HG03342 (cell line): ENCODE data around the gene ATN1.
"Not testable (repeated sequence)": the region's sequence is repeated elsewhere in the genome, so short reads cannot be mapped to it uniquely, and the experiment has no call there.

ENCODE experiments used
- ATAC-seq: cut with Tn5 transposase; IDR thresholded peaks from one replicate; pipeline ENCODE4 v1.9.1; 2021; ENCODE audit warnings: mild to moderate bottlenecking, moderate library complexity; ENCODE audit not compliant: unreplicated experiment

ATN1 gene

DNA sequence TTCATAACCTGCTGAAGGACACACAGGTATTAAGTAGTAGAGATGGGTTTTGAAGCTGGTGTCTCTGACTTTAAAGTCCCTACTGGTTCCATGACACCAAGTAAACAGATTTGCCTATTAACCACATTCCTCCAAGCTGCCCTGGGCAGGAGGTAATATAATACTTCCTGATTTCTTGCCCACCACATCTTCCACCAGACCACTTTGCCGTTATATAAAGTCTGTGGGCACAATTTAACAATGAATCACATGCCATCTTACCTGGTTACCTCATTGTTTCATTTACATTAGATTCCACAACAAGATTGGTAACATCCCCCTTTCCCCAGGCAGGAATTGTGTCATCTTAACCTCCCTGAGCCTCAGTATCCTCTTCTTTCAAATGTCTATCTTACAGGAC, 24.0 kb upstream of the ATN1 start:
- ATAC-seq: no peak

DNA sequence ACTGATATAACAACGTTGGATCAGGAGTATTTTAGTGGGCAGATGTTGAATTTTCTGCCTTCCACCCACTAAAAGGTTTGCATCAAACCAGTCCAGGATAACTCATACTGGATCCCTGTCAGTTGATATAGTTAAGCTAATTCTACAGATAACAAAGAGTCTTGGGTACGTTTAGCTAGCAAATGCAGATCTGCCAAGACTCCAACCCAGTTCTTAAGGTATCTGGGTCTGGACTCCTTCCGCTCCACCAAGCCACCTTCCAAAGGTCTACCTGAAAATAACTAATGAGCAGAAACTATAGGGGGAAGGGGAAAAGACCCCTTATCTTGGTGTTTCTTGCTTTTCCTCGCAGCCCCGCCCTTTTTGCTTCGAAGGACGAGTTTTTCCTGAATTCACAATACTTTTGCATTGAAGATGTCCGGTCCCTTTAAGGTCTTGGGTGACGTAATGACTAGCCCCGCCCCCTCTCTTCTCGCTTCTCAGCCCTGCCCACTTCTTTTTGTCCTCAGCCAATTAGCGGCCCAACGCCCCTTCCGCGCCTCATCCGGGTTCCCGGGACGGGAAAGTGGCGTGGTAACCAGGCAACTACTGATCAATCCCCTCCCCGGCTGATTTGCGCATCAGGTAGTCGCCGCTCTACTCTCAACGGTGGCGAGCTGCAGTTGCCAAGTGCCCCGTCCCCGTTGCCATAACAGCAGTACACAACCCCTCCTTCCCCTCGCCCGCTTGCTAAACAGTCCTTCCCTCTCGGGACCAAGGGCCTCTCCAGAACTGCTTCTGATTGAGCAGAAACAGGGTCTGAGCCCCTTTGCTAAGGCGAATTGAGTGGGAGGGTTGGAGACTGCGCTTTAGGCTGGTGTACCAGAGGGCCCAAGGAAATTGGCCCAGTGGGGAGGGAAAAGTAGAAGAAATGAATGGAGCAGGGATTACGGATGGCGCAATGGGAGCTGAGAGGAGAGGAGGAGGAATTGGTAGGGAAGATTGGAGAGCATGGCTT, 23.2 kb upstream of the ATN1 start, which contains the start of gene LRRC23:
Gene LRRC23 (plus strand): TSS at position 543 of the 997 bp plus-strand sequence. CDS start 812 bp downstream, outside the sequence.
- ATAC-seq: peak; percentile 89

DNA sequence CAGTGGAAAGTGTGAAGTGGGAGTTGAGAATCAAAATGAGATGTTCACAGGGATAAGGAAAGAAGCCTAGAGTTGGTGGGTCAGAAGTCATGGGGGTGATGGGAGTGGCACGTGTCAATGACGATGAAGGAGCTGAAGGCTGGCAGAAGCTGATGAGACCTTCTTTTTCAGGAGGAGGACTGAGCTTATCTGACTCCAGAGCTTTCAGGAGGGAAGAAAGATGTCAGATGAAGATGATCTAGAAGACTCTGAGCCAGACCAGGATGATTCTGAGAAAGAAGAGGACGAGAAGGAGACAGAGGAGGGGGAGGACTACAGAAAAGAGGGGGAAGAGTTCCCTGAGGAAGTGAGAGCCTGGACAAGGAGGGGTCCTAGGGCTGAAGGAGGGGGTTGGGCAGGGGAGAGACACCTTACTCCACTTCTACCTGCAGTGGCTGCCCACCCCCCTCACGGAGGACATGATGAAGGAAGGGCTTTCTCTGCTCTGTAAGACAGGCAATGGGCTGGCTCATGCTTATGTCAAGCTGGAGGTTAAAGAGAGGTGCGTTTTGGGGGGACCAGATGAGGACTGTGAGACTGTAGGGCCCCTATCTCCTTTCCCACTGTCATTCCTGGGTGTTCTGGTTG, 22.2 kb upstream of the ATN1 start:
- ATAC-seq: no peak

DNA sequence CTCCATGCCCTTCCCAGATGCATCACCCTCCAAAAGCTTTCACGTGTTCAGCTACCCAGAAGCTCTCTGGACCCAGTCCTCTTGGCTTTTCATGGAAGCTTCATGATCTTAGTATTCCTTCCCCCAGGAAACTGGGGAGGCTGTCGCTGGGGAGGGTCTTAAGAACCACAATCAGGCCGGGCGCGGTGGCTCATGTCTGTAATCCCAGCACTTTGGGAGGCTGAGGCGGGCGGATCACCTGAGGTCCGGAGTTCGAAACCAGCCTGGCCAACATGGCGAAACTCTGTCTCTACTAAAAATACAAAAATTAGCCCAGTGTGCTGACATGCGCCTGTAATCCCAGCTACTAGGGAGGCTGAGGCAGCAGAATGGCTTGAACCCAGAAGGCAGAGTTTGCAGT, 19.6 kb upstream of the ATN1 start:
- not testable (repeated sequence) for ATAC-seq

DNA sequence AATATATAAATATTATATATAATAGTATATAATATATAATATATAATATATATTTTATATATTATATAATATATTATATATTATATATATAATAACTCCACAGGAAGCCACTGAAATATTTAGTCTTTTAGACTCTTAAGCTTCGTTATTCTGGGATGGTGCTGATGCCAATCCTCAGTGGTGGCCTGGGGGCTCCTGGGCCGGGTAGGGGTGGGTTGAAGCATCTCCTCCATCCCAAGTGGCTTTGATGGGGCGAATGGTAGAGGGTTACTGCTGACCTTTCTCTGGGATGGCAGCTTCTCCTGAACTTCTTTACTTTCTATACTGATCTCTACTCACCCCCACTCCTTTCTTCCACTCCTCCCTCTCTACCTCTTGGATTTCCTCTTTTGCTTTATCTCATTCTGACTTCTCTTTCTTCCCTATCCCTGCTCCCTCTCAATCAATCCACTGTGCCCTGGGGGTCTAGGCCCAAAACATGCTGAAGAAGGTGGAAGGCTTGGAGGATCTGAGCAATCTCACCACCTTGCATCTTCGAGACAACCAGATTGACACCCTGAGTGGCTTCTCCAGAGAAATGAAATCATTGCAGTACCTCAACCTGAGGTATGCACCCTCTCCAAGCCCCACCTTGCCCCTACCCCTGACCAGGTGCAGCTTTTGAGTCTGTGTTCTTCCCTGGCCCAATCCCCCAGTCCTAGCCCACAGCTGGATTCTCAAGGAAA, 18.2 kb upstream of the ATN1 start:
- ATAC-seq: no peak

DNA sequence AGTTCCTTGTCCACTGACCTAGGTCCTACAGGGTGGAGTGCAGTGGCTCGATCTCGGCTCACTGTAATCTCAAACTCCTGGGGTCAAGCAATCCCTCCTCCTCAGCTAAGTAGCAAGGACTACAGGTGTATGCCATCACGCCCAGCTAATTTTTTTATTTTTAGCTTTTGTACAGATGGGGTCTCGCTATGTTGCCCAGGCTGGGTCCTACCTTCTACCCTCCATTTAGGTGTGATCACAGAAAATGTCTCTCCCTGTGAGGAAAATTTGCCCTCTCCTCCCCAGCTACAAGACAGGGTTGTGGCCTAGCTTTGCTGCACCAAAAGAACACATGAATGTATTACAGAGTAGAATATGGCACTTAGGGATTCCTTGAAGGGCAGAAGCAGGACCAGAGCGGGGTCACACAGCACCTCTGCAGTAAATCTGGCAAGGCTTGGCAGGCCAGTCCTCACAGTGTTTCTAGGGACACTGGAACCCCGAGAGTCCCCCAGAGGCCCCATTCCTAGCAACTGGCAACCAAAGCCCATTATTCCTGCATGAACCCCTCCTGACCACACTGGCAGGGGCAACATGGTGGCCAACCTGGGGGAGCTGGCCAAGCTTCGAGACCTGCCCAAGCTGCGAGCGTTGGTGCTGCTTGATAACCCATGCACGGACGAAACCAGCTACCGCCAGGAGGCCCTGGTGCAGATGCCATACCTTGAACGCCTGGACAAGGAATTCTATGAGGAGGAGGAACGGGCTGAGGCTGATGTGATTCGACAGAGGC, 15.4 kb upstream of the ATN1 start:
- no peak for ATAC-seq

DNA sequence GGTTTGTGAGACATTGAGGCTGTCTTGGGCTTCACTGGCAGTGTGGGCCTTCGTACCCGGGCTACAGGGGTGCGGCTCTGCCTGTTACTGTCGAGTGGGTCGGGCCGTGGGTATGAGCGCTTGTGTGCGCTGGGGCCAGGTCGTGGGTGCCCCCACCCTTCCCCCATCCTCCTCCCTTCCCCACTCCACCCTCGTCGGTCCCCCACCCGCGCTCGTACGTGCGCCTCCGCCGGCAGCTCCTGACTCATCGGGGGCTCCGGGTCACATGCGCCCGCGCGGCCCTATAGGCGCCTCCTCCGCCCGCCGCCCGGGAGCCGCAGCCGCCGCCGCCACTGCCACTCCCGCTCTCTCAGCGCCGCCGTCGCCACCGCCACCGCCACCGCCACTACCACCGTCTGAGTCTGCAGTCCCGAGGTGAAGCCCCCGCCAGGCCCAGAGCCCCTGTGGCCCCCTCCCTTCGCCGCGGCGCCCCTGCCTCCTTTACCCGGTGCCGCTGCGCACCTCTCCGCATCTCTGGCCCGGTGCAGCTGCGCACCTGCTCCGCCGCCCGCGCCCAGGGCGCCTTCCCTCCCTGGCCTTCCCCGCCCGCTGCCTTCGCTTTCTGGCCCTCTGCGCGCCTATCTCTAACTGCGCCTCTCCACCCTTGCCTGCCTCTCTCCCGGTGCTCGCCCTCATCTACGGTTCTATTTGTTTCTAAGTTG, 13.4 kb upstream of the ATN1 start, which contains the start of gene ENO2:
Gene ENO2 (plus strand): TSS at position 335 of the 701 bp plus-strand sequence. CDS start 1,253 bp downstream, outside the sequence.
- ATAC-seq: no peak

DNA sequence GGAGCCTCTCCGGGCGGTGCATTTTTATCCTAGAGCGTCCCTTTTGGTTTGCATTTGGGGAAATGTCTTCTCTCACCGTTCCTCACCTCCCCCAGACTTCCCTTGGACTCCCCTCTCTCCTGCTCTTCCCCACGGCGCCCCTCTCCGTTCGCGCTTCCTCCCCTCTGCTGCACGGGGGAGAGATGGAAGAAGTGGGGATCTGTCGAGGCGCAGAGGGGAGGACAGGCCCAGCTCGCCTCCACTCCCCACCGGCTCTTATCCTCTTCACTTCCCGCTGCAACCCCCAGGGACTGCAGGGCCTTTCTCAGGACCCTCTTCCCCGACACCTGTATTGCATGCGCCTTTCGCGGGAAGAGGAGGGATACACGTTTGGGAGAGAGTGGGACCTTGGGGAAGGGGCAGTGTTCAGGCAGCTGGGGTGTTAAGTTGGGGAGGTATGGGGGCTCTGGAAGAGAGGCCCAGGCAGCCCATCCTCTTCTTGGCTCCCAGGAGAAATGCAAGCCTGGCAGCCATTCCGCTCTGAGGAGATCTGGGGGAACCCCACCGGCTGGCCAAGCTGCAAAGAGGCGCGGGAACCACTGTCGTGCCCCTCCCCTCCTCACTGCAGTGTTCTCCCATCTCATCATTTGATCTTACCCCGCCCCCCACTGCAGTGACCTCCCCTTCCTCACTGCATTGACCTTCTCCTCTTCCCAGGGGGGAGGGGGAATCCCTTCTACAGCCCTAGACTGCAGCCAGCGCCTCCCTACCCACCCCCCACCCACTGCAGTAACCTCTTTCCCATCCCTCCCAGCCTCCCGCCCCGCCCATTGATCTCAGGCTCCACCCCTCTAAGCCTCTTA, 12.6 kb upstream of the ATN1 start:
- no peak for ATAC-seq

DNA sequence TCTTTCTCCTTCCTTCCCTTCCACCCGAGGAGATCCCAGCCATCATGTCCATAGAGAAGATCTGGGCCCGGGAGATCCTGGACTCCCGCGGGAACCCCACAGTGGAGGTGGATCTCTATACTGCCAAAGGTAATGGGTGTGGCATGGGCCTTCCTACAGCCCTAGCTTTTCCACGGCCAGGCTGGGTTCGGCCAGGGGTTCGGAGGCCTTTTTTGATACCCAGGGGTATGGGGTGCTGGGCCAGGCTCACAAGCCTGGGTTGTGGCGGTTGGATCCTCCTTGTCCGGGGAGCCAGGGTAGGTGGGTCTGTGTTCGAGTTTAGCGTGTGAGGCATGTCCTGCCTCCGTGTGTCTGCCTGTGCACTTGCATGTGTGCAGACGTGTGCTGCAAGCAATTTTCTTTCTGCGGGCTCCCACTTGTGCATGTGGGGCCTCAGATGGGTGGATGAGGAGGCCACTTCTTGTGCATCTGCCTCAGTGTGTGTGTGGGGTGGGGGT, 11.9 kb upstream of the ATN1 start:
- no peak for ATAC-seq

DNA sequence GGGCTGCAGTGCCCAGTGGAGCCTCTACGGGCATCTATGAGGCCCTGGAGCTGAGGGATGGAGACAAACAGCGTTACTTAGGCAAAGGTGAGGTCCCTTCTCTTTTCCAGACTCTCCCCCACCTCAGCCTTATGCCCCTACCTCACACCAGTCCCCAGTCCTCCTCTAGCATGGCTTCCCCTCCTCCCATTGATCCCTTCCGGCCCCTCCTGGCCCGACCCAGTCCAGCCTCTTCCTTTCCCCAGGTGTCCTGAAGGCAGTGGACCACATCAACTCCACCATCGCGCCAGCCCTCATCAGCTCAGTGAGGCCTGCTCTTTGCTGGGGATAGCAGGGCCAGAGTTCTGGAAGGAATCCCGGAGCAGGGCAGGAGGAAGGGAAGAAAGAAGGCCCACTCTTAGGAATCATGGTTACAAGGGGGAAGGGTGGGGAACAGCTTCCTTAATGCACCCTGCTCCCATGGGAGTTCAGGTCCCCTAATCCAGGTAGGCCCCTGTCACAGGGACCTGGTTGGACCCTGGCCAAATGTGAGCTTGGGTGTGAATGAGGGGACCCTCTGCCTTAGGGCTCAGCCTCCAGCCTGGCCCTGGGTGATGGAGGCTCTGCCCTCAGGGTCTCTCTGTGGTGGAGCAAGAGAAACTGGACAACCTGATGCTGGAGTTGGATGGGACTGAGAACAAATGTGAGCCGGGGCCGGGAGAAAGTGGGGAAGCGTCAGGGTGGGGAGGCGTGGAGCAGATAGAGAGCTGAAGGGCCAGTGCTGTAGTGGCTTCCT, 11.1 kb upstream of the ATN1 start:
- no peak for ATAC-seq

DNA sequence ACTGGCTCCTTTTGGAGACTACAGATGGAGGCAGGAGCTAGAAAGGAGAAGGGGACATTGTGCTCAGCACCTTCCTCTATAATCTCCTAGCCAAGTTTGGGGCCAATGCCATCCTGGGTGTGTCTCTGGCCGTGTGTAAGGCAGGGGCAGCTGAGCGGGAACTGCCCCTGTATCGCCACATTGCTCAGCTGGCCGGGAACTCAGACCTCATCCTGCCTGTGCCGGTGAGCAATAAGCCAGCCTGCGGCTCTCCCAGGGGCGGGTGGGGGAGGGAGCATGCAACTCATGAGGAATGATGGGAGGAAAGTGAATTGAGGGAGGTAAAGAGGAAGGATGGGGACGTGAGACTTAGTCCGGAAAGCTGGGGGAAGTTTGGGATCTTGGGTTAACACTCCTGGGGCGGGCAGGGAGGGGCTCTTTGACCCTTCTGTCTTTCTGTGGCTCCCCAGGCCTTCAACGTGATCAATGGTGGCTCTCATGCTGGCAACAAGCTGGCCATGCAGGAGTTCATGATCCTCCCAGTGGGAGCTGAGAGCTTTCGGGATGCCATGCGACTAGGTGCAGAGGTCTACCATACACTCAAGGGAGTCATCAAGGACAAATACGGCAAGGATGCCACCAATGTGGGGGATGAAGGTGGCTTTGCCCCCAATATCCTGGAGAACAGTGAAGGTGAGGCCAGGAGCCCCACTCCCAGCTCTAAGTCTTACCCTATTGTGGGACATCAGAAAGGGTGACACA, 10.1 kb upstream of the ATN1 start:
- ATAC-seq: no peak

DNA sequence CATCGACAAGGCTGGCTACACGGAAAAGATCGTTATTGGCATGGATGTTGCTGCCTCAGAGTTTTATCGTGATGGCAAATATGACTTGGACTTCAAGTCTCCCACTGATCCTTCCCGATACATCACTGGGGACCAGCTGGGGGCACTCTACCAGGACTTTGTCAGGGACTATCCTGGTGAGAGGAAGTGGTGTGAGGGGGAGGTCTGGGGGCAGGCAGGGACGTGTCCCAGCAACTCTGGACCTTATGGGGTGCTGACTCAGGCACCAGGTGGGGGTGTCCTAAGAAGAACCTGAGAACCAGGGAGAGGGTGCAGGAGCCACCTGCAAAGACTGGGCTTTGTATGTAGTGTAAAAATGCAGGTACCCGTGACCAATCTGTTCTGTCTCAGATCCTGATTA, 8.2 kb upstream of the ATN1 start:
- ATAC-seq: no peak

DNA sequence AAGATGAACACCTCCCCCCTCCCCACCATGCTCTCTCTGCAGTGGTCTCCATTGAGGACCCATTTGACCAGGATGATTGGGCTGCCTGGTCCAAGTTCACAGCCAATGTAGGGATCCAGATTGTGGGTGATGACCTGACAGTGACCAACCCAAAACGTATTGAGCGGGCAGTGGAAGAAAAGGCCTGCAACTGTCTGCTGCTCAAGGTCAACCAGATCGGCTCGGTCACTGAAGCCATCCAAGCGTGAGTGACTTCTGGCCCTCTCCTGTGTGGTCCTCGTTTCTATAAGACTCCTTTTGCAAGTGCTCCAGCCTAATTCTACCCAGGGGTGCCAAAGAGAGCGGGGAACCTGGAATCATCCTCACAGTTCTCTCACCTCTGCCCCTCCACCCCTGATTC, 6.2 kb upstream of the ATN1 start:
- no peak for ATAC-seq

DNA sequence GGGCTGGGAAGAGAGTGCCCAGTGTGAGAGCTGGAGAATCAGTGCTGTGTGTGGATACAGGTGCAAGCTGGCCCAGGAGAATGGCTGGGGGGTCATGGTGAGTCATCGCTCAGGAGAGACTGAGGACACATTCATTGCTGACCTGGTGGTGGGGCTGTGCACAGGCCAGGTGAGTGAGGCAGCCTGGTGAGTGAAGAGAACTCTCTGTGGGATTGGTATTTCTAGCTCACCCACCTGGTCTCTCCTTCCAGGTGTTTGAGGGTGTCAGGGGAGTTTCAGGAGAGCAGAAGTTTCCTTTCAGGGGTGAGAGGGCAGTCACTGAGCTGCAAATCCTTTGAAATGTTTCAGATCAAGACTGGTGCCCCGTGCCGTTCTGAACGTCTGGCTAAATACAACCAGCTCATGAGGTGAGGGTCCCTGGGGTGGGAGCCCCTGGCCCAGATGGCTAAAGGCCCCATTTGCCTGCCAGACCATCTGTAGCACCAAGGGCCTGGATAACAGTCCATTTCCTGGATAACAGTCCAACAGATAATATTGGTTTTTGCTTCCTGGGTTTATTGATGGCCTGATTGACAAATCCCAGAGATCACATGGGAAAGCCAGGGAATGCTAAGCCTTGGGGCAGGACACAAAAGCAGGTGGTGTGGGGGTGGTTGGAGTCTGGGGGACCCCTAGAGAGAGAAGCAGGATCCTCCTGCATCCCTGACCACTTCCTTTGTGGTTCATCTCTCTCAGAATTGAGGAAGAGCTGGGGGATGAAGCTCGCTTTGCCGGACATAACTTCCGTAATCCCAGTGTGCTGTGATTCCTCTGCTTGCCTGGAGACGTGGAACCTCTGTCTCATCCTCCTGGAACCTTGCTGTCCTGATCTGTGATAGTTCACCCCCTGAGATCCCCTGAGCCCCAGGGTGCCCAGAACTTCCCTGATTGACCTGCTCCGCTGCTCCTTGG, 5.5 kb upstream of the ATN1 start:
- no peak for ATAC-seq

DNA sequence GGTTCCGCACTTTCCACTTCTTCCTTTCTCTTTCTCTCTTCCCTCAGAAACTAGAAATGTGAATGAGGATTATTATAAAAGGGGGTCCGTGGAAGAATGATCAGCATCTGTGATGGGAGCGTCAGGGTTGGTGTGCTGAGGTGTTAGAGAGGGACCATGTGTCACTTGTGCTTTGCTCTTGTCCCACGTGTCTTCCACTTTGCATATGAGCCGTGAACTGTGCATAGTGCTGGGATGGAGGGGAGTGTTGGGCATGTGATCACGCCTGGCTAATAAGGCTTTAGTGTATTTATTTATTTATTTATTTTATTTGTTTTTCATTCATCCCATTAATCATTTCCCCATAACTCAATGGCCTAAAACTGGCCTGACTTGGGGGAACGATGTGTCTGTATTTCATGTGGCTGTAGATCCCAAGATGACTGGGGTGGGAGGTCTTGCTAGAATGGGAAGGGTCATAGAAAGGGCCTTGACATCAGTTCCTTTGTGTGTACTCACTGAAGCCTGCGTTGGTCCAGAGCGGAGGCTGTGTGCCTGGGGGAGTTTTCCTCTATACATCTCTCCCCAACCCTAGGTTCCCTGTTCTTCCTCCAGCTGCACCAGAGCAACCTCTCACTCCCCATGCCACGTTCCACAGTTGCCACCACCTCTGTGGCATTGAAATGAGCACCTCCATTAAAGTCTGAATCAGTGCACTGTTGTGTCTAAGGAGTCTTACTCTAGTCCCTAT, 4.6 kb upstream of the ATN1 start:
- ATAC-seq: no peak

DNA sequence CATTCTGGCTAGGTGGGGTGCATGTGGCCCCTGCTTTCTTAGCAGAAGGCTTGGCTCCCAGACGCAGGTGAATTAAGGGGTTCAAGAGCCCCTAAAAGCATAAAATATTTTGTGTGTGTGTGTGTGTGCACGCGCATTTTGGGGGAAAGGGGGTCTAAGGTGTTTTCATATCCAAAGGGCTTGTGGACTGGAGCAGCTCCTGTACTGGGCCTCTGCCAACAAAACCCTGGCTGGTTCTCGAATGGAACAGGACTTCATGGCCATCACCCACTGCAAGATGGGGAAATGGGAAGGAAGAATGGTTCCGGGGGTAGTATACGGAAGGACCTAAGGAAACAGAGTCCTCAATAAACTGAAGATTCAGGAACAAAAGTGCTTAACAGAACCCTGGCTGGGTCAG, 3.9 kb upstream of the ATN1 start:
- ATAC-seq: no peak
